SU-DHL-6 (cell line): Measurements from ENCODE around the gene KCNAB2.

ENCODE experiments used
- H2AFZ ChIP-seq: fragments of 200-600 bp; sonication (generic); 2 replicates; pipeline ENCODE4 v1.6.1; 2014; ENCODE audit warnings: low read depth, mild to moderate bottlenecking, moderate library complexity, mixed read lengths, antibody characterized with exemption, low read length; ENCODE audit not compliant: severe bottlenecking
- H3F3A ChIP-seq: fragments of 200-600 bp; shearing (Covaris generic); 2 replicates; pipeline ENCODE4 v1.6.0; 2016; ENCODE audit warnings: antibody characterized with exemption, mild to moderate bottlenecking; ENCODE audit not compliant: insufficient read depth
- H3K27ac ChIP-seq: fragments of 200-600 bp; sonication (generic); 2 replicates; pipeline ENCODE4 v1.5.1; 2016; ENCODE audit warnings: low read depth, mild to moderate bottlenecking, low read length, moderate library complexity, mixed read lengths
- H3K27me3 ChIP-seq: fragments of 200-600 bp; sonication (generic), shearing (Covaris generic); 2 replicates; pipeline ENCODE4 v1.6.0; 2014; ENCODE audit warnings: mild to moderate bottlenecking, low read length
- H3K36me3 ChIP-seq: fragments of 200-600 bp; sonication (generic); 2 replicates; pipeline ENCODE4 v1.6.1; 2014; ENCODE audit warnings: mild to moderate bottlenecking, low read length, mixed read lengths
- H3K4me2 ChIP-seq: fragments of 300-600, 200-600 bp; shearing (Covaris generic), sonication (generic); 2 replicates; pipeline ENCODE4 v1.6.0; 2014; ENCODE audit warnings: low read length, low read depth, mild to moderate bottlenecking; ENCODE audit not compliant: poor library complexity, severe bottlenecking
- H3K4me3 ChIP-seq: fragments of 200-600 bp; sonication (generic); 2 replicates; pipeline ENCODE4 v1.5.1; 2014; ENCODE audit warnings: antibody characterized with exemption, low read length, mild to moderate bottlenecking, mixed read lengths; ENCODE audit not compliant: insufficient read depth, poor library complexity, severe bottlenecking
- H3K79me2 ChIP-seq: fragments of 200-600 bp; sonication (generic); 2 replicates; pipeline ENCODE4 v1.6.1; 2014; ENCODE audit warnings: mild to moderate bottlenecking, low read length, moderate library complexity; ENCODE audit not compliant: insufficient read depth
- H3K9ac ChIP-seq: fragments of 200-600 bp; sonication (generic); 2 replicates; pipeline ENCODE4 v1.7.0; 2014; ENCODE audit warnings: mild to moderate bottlenecking, low read length
- H3K9me2 ChIP-seq: fragments of 200-600 bp; sonication (generic); replicated peaks from 2 replicates; pipeline ENCODE4 v1.6.1; 2014; ENCODE audit warnings: low read length; ENCODE audit not compliant: insufficient read depth
- H3K9me3 ChIP-seq: fragments of 200-600 bp; sonication (generic); 2 replicates; pipeline ENCODE4 v1.6.1; 2014; ENCODE audit warnings: low read length, mixed read lengths; ENCODE audit not compliant: insufficient read depth
- H4K20me1 ChIP-seq: fragments of 200-600 bp; sonication (generic); 2 replicates; pipeline ENCODE4 v1.6.1; 2014; ENCODE audit warnings: low read depth, mild to moderate bottlenecking, antibody characterized with exemption, low read length, moderate library complexity, mixed read lengths
- CTCF ChIP-seq: fragments of 200-600 bp; sonication (generic); IDR thresholded peaks from one replicate; pipeline ENCODE4 v1.5.1; 2017; ENCODE audit warnings: antibody characterized with exemption, mild to moderate bottlenecking, low read length, moderate library complexity; ENCODE audit not compliant: insufficient read depth, poor library complexity, severe bottlenecking
- EZH2phosphoT487 ChIP-seq: fragments of 200-600 bp; sonication (generic), shearing (Covaris generic); conservative IDR thresholded peaks from 2 replicates; pipeline ENCODE4 v1.6.1; 2018; ENCODE audit warnings: mild to moderate bottlenecking, antibody characterized with exemption, low read length, moderate library complexity, mixed read lengths

The KCNAB2 gene

GRCh38 chr1:6136516-6137220 is 91.0 kb downstream of the KCNAB2 start:
- Histone ChIP-seq H3K9me3 (0 out of 2 replicates have a peak, but pooled peaks cover 5% of the 10 kb centered on the region), H2AFZ (no peak overlapping the region), H3K27ac (no peak overlapping the region), H3K9me2 (no peaks in the 10 kb centered on the region), H3K27me3 (no peaks in the 10 kb centered on the region), H3K4me3 (no peak overlapping the region), H3K79me2 (no peaks in the 10 kb centered on the region), H3K9ac (no peak overlapping the region), H3K36me3 (no peaks in the 10 kb centered on the region), H4K20me1 (no peaks in the 10 kb centered on the region), H3F3A (no peaks in the 10 kb centered on the region), H3K4me2 (no peak overlapping the region)
- no peak for TF ChIP-seq EZH2phosphoT487
- TF ChIP-seq CTCF: no peak

DNA sequence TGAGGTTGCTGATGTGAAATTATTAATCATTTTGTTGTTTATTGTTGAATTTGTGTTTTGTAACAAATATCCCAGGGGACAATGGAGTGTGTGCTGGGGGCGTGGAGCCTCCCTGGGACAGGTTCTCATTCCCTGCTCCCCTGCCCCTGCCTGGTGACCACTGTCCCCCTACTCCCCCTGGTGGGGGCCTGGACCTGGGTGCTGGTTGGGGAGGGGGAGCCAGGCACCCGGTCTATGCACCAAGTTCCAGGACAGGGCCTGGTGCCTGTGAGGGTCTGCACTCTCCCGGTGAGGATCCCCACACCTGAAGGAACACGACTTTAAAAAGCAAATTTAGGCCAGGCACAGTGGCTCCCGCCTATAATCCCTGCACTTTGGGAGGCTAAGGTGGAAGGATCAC is 92.1 kb downstream of the KCNAB2 start:
- Histone ChIP-seq H3K9ac (no peak overlapping the region), H3K27me3 (no peaks in the 10 kb centered on the region), H3F3A (no peaks in the 10 kb centered on the region), H2AFZ (no peak overlapping the region), H3K9me2 (no peaks in the 10 kb centered on the region), H3K27ac (no peak overlapping the region), H3K4me3 (no peak overlapping the region), H3K36me3 (no peaks in the 10 kb centered on the region), H3K4me2 (no peak overlapping the region), H3K79me2 (no peaks in the 10 kb centered on the region), H3K9me3 (no peaks in the 10 kb centered on the region), H4K20me1 (no peaks in the 10 kb centered on the region)
- TF ChIP-seq EZH2phosphoT487 (no peak), CTCF (no peak)

DNA sequence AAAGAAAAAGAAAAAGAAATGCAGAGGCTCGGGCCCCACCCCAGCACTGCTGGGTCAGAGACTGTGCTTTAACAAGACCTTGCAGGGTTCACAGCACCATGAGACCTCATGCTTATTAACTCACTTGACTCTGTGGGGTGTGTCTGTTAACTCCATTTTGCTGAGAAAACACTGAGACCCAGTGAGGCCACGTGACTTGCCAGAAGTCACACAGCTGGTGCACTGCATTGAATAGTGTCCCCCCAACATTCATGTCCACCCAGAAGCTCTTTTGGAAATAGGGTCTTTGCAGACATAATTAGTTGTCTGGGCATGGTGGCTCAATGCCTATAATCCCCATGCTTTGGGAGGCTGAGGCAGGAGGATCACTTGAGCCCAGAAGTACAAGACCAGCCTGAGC is 94.7 kb downstream of the KCNAB2 start:
- Histone ChIP-seq H3K4me2 (no peak overlapping the region), H3K27ac (no peak overlapping the region), H3K36me3 (no peaks in the 10 kb centered on the region), H3K79me2 (no peaks in the 10 kb centered on the region), H3K9me2 (no peaks in the 10 kb centered on the region), H2AFZ (no peak overlapping the region), H3F3A (no peaks in the 10 kb centered on the region), H3K9ac (no peak overlapping the region), H3K9me3 (no peaks in the 10 kb centered on the region), H3K27me3 (no peaks in the 10 kb centered on the region), H4K20me1 (no peaks in the 10 kb centered on the region), H3K4me3 (no peak overlapping the region)
- no peak for TF ChIP-seq EZH2phosphoT487
- no peak for TF ChIP-seq CTCF
